ENCODE results near the gene IL19.
A peak's percentile ranks its signal among the peaks of the same experiment; 100 is the strongest.
"Not testable (repeated sequence)": the region's sequence is repeated elsewhere in the genome, so short reads cannot be mapped to it uniquely, and the experiment has no call there.

Gene IL19

DNA sequence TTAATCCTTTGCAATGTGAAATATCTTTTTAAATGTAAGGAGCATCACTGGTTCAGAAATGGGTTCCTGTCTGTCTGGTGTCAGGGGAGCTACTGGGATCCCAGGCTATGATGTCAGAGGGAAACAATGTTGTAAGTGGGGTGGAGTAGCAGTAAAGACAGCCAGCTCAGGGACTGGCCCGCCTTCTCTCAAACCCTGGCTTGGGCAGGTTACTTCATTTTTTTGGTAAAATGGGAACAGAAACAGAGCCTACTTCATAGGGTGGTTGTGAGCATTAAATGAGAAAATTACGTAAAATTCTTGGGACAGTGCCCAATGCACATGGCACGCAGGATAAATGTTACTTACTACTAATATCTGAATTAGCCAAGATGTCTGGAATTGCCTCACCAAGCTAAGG is 64.1 kb downstream of the IL19 start:
- no peak for DNase-seq

DNA sequence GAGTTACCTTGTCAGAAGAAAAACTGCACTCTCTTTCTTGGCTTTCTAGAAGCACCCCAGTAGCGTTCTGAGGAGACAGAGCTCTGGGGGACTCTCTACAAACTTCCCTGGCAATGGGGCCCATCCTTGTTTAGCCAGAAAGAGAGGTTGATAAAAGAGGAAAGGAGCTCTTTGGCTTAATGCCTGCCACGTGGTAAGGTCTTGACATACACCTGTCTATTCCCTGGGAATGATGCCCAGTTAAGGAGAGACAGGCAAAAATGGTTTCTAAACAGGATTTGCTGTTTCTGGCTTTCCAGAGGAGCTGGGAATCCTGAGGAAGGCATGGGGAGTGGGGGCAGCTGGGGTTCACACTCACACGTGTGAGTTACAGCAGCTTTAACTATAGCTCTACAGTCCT is 64.6 kb downstream of the IL19 start:
- DNase-seq: no peak

DNA sequence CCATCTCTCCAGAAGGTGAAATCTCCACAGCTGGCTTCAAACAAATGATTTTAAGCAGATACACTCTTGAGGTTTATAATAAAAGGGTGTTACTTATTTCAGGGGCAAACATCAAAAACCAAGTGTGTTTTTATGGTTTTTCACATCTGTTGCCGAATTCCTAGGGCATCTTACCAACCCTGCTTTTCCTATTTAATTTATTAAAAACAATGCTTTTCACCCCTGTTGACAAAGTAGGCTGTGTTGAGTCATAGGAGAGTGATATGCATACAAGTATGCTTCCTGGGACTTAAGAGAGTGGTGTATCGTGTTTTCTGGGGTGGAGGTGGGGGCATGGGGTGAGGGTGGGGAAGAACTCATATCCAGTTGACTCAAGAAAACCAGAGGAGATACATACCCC is 65.5 kb downstream of the IL19 start:
- no peak for DNase-seq

DNA sequence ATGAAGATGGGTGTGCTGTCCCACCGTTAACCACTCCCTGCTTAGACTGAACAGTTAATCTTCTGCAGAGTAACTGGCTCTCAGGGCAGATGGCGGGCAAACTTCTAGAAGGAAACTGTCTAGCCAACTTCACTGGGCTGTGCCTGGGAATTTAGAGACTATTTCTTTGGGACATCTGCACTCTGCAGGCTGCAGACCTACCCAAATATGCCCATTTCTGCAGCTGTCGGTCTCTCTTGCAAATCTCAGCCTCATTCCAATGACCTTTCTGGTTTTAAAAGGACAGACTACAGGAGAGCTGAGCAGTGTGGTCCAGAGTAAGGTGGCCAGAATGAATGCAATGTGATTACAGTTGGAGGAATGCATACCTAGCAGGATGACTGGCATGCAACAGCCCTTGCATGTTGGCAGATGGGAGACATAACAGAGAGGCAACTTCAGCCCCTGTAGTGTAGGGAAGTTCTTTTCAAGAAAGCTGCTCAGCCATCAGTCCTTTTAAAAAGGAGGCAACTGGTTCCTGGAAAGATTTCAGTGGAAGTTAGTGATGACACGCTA is 68.5 kb downstream of the IL19 start:
- DNase-seq: no peak

DNA sequence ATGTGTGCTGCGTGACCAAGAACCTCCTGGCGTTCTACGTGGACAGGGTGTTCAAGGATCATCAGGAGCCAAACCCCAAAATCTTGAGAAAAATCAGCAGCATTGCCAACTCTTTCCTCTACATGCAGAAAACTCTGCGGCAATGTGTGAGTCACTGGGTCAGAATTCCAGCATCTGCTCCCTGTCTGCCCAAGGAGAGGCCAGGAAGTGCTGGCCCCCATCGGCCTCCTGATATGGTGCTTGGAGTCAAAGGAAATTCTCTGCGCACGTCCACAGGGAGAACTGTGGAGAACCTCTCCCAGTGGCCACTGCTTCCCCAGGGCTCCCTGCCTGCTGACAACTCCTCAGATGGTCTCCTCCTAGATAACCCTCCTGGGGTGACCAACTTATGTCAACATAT is 69.3 kb downstream of the IL19 start:
- no peak for DNase-seq

DNA sequence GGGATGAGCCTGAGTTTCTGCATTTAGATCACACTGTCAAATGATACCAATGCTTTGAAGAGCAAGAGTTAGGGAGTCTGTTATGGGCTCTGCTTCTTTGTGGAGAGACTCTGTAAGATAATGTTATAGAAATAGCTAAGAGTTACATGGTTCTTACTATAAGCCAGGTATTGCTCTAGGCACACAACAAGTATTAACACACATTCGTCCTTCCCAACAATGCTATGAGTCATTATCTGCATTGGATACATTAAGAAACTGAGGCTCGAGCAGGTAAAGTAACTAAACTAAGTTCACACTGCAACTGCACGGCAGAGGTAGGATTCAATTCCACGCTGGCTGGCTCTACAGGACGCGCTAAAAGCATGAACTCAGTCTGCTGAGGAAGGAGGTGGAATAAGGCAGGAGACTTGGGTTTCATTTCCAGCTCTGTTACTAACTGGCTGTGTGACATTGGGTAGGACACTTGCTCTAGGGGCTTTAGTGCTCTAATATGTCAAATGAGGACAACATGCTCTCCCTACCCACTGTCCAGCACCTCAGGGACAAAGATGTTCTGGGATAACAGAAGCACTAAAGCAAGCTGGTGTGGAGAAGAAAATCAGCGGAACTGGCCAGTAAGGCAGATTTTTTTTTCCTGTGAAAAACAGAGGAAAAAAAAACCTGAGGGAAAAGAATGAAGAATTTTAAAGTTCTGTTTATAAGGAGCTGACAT is 71.2 kb downstream of the IL19 start:
- DNase-seq: no peak

DNA sequence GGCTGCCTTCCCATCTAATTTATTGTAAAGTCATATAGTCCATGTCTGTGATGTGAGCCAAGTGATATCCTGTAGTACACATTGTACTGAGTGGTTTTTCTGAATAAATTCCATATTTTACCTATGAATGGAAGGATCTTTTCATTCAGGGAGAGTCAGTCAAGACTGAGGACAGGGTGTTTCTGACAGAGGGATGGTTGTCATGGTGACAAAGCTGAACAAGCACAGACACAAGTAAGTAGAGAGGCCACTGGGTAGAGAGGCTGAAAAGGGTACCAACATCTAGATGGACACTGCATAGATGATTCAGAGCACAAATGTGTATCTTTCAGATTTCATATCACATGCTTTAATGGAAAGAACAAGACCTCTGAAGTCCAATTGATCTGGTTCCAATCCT is 72.3 kb downstream of the IL19 start:
- DNase-seq: no peak

DNA sequence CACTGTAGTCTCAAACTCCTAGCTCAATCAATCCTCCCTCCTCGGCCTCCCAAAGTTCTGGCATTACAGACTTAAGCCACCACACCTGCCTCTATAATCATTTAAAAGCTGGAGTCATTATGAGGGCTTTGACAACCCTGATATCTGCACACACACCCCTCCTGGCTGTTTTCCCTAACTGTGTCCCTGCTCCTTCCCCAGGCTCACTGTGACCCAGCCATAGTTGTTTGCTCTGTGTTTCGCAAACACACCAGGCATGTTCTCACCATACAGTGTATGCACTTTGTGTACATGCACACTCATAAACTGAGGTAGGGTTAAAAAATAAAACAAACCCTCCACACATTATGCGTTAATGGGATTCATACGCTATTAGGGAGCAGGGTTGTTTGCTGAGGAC is 73.1 kb downstream of the IL19 start:
- no peak for DNase-seq

DNA sequence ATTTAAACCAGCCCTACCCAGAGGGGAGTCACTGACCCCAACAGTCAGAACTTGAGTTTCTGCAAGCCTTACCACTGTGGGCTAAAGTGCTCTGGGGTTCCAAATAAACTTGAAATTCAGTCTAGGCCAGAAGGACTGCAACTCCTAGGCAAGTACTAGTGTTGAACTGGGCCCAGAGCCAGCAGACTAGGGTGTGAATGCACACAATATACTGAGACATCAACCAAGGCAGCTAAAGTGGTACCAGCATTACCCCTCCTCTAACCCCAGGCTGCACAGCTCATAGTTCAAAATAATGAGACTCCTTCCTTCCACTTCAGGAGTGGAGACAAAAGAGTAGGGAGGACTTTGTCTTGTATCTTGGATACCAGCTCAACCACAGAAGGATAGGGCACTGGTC is 75.9 kb downstream of the IL19 start:
- no peak for DNase-seq

DNA sequence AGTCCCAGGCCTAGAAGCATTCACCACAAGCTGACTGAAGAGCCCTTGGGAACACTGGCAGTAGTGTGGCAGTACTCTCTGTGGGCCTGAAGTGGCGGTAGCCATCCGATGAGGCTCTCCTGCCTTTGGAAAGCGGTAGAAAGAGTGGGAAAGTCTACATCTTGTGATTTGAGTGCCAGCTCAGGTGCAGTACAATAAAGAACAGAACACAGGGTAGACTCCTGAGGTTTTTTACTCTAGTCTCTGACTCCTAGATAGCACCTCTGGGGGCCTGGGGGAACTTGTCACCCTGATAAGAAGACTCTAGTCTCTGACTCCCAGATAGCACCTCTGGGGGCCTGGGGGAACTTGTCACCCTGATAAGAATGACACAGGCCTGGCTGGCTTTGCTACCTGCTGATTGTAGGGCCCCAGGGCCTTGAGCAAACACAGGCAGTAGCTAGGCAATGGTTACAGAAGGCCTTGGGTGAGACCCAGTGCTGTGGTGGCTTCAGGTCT is 76.8 kb downstream of the IL19 start:
- no peak for DNase-seq

DNA sequence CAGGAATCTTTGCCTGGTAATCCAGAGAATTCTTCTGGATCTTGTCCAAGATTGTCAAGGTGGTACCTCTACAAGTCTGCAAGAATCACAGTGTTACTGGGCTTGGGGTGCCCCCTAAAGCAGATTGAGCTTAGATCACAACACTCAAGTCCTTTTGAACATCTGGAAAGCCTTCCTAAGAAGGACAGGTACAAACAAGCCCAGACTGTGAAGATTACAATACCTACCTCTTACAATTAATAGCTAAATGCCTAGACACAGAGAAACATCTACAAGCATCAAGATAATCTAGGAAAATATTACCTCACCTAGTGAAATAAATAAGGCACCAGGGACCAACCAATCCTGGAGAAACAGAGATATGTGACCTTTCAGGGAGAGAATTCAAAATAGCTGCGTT is 77.4 kb downstream of the IL19 start:
- DNase-seq: no peak

DNA sequence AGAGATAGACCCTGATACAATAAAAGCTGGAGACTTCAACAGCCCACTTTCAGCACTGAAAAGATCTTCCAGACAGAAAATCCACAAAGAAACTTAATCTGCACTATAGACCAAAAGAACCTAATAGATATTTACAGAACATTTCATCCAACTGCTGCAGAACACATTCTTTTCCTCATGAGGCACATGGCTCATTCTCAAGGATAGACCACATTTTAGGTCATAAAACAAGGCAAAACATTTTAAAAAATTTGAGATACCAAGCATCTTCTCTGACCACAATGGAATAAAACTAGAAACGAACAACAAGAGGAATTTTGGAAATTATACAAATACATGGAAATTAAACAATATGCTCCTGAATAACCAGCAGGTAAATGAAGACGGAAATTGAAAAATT is 79.8 kb downstream of the IL19 start:
- no peak for DNase-seq

DNA sequence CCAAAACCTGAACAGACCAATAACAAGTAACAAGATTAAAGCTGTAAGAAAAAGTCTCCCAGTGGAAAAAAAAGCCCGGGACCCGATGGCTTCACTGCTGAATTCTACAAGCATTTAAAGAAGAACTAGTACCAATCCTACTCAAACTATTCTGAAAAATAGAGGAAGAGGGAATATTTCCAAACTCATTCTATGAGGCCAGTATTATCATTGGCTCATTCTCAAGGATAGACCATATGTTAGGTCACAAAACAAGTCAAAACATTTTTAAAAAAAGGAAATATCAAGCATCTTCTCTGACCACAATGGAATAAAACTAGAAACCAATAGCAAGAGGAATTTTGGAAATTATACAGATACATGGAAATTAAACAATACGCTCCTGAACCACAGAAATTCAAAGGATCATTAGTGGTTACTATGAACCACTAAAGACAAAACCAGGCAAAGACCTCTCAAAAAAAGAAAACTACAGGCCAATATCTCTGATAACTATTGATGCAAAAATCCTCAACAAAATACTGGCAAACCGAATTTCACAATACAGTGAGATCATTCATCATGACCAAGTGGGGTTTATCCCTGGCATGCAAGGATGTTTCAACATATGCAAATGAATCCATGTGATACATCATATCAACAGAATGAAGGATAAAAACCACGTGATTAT is 80.9 kb downstream of the IL19 start:
- DNase-seq: no peak

DNA sequence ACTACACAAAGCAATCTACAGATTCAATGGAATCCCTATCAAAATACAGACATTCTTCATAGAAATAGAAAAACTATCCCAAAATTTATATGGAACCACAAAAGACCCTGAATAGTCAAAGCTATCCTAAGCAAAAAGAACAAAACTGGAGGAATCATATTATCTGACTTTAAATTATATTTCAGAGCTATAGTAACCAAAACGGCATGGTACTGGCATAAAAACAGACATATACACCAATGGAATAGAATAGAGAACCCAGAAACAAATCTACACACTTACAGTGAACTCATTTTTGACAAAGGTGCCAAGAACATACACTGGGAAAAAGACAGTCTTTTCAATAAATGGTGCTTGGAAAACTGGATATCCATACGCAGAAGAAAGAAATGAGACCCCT is 82.1 kb downstream of the IL19 start:
- not testable (repeated sequence) for DNase-seq

DNA sequence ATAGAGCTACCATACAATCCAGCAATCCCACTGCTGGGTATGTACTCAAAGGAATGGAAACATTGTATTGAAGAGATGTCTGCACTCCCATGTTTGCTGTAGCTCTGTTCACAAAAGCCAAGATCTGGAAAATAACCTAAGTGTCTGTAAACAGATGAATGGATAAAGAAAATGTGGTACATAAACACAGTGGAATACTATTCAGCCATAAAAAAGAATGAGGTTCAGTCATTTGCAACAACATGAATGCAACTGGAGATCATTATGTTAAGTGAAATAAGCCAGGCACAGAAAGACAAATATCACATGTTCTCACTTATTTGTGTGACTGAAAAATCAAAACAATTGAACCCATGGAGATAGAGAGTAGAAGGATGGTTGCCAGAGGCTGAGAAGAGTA is 83.1 kb downstream of the IL19 start:
- DNase-seq: not testable (repeated sequence)

DNA sequence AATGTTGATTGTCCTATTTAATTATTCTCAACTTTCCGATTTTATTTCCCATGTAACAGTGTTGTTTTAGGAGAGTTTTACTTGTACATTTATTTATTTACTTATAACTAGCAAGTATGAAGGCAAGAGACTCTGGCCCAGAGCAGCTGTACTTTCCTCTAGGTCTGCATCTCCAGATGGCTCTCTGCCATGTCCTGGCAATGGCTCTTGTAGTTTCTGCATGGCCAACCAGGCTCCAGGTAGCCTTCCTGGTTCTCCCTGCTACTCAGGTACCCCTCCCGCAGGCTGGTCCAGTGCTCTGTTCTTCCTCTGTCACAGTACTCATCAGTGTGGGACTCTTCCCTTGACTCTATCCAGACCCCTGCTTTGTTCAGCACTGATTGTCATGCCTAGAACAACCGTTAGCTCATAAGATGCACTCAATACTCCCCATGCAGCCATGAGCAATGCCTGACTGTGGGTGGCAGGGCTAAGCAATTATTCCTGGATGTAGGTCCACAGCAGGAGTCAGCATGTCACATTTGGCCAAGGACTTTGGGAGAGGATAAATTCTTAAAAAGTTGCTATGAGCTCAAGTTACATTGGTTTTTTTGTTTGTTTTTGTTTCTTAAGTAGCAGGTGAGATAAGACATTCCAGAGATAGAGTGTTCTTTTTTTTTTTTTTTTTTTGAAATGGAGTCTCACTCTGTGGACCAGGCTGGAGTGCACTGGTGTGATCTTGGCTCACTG is 84.0 kb downstream of the IL19 start:
- DNase-seq: no peak

DNA sequence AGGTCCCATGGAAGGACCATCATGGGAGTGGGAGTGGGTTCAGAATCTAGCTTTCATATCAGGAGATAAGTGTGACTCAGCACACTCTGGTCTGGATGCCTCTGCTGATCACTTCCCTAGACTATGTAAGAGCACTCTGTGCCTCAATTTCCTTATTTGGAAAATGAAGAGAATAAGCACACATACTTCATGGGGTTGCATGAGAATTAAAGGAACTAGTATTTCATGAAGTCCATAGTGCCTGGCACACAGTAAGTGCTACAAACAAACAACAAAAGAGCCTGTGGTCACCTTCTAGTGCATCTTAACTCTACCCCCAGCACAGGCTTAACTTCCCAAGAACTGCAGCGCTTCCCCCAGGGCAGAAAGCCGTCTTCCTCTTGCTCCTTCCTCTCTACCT is 85.3 kb downstream of the IL19 start:
- no peak for DNase-seq

DNA sequence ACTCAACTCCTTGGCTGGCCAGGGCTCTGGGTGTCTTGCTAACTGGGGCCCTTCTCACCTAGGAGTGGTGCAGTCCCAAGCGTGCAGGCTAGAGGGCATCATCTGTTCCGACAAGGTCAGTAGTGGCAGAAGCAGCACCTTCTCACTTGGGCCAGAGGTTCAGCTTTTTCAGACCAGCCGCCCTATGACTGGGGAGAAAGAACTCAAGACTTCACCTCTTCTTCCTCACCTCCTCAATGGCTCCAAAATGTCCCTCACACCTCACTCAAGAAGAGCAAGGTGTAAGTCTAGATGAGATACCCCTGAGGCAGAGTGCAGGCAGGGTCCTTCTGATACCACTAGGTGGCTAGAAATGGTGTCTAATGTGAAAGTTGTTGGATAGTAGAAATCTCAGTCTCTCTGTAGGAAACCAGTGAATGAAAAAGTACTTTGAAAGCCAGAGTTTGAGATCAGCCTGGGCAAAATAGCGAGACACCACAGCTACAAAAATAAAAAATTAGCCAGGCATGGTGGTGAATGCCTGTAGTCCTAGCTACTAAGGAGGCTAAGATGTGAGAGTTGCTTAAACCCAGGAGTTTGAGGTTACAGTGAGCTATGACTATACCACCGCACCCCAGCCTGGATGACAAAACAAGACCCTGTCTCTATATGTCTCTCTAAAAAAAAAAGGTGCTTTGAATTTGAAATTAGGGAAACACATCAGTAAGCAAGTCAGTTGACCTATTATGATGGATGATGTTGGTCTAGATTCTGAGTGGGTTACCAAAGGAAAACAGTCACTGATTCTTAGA is 86.3 kb downstream of the IL19 start:
- no peak for DNase-seq

DNA sequence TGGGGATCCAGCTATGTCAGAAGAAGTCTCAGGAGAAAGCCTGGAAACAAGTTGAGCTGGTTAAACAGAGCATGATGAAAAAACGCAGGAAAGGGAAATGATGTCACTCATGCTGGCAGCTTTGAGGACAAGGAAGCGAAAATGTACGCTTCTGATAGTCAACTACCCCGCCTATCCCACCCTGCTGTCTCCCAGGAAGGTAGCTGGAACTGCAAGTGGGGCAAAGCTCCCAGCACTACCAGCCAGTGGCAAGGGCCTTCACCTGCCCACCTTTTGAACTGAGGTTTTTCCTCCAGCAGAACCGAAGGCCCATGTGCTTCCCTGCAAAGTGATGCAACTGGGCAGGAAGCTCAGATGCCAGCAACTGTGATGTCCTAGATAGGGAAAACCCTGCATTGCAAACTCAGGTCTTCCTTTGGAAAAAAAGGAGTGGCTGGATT is 88.5 kb downstream of the IL19 start:
- no peak for DNase-seq

DNA sequence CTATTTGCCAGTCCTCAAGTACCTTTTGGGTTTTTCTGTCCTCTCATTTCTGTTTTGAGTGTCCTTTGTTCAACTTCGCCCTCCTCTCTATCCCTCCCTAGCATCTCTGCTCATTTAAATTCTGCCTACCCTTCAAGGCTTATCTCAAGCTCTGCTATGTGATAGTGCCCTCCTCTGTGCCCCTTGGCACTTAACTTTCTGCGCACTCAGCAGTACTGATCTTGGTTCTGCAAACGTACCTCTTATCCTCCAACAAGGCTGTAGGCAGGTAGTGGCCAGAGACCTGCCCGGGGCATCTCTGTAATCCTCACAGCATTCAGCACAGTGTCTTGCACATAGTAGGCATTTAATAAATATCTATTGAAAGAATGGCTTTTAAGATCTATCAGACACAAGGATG is 89.6 kb downstream of the IL19 start:
- DNase-seq: no peak

DNA sequence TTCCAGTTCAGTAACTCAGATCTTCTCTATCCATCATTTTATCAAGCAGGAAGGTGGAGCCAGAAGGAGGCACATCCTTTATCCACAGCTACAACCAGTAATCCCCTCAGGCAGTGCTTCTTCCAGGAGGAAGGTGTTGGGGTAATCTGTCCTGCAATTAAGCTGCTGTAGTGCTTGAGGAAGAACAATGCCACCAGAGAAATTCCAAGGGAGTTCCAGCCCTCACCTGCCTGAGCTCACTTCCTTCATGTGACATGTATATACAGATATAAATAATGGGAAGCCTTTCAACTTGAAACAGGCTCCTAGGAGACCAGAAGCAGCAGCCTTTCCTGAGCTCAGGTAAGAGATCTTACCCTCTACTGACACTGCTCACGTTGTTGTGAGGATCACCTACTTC is 92.7 kb downstream of the IL19 start:
- DNase-seq: no peak

DNA sequence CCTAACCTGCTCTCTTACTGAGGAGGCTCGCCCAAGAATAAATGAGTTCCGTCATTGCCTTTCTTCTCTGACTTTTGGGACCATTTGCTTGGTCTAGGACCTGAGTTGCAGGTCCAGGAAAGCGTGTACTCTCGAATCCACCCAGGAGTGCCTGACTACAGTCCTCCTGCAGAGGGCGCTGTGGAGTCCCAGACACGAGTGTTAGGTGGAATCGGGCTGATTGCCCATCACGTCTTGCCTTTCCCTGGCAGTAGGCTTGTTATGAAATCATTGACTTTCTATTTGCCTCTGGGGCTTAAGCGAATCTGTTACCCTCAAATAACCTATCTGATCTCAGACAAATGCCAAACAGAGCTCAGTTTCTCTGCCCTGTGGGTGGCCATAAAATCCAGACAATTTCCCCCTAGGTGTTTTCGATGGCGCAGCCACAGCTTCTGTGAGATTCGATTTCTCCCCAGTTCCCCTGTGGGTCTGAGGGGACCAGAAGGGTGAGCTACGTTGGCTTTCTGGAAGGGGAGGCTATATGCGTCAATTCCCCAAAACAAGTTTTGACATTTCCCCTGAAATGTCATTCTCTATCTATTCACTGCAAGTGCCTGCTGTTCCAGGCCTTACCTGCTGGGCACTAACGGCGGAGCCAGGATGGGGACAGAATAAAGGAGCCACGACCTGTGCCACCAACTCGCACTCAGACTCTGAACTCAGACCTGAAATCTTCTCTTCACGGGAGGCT is 94.5 kb downstream of the IL19 start, which contains the start of gene IL20:
Gene IL20 (plus strand): TSS at position 685 of the 733 bp plus-strand sequence. CDS start 230 bp downstream, outside the sequence.
- DNase-seq: peak; percentile 70
